Peyer's patch (tissue), 4 donors: ENCODE measurements around the gene GPR34. TPM values are rescaled to one million over a fixed set of nuclear protein-coding genes. Genes with fewer than 3 reads are reported as not detected.

ENCODE experiments used
- DNase-seq, 3 donors: peaks; one replicate each; pipeline ENCODE4 v3.0.0-alpha.2; 2017 to 2019
- H3K27ac ChIP-seq, 4 donors: fragments of 200-600 bp; sonication (generic); one replicate each; pipeline ENCODE4 v1.5.1; 2016 to 2019
- H3K27me3 ChIP-seq, 2 donors: fragments of 200-600 bp; sonication (generic); one replicate each; pipeline ENCODE4 v1.5.1; 2019
- H3K36me3 ChIP-seq, 3 donors: fragments of 200-600 bp; sonication (generic); one replicate each; pipeline ENCODE4 v1.5.1; 2016 to 2019
- H3K4me1 ChIP-seq, 4 donors: fragments of 200-600 bp; sonication (generic); one replicate each; pipeline ENCODE4 v1.5.1; 2016 to 2019
- H3K4me3 ChIP-seq, 4 donors: fragments of 200-600 bp; sonication (generic); 1 replicate in 3 of 4; 2 replicates in 1 of 4; pipeline ENCODE4 v1.5.1; 2016 to 2019; ENCODE audit warnings: mild to moderate bottlenecking in 1 of 4
- H3K9me3 ChIP-seq, 4 donors: fragments of 200-600 bp; sonication (generic); one replicate each; pipeline ENCODE4 v1.5.1; 2016 to 2019; ENCODE audit warnings: mild to moderate bottlenecking in 1 of 4
- CTCF ChIP-seq, 6 experiments: fragments of 450-650 bp in 4 of 6; fragments of 200-600 bp in 2 of 6; sonication (generic) in 1 of 6; IDR thresholded peaks; one replicate each; pipeline ENCODE4 v1.5.1; 2017 to 2019; ENCODE audit warnings: antibody characterized with exemption in 6 of 6, mild to moderate bottlenecking in 3 of 6, moderate library complexity in 1 of 6
- POLR2A ChIP-seq, 2 donors: fragments of 450-650 bp; IDR thresholded peaks; one replicate each; pipeline ENCODE4 v1.5.1; 2017; ENCODE audit warnings: antibody characterized with exemption in 2 of 2, mild to moderate bottlenecking in 2 of 2, moderate library complexity in 2 of 2
- total RNA-seq, 4 donors: library from RNA; depleted of rRNA; stranded (reverse); fragments of >200 nt; gene quantifications; one replicate each; pipeline ENCODE4 v1.1.0, GENCODE V29; 2016

The GPR34 gene
- total RNA-seq, 4 donors from 2014 or later = 1.5 to 21.5 (median 3.7) TPM

- Histone ChIP-seq H3K27me3 (no peaks in the 10 kb centered on the region), H3K4me1 (no peaks in the 10 kb centered on the region), H3K27ac (no peak overlapping the region), H3K36me3 (no peaks in the 10 kb centered on the region), H3K9me3 (no peaks in the 10 kb centered on the region), H3K4me3 (no peak overlapping the region)
- no peak for DNase-seq
- TF ChIP-seq CTCF (IDR thresholded peaks at IDR 0.05) (no peak), POLR2A (IDR thresholded peaks at IDR 0.05) (no peak)
These were observed 2.0 kb upstream of the GPR34 start for GRCh38 chrX:41686788-41687187.

GRCh38 chrX:41688156-41688555 lies 617 bp upstream of the GPR34 start:
- no peaks in the 10 kb centered on the region for H3K9me3 ChIP-seq
- H3K36me3 ChIP-seq = no peaks in the 10 kb centered on the region
- DNase-seq = no peak
- H3K4me1 ChIP-seq = no peaks in the 10 kb centered on the region
- H3K27ac ChIP-seq = no peak overlapping the region
- no peak overlapping the region for H3K4me3 ChIP-seq
- no peaks in the 10 kb centered on the region for H3K27me3 ChIP-seq
- TF ChIP-seq POLR2A (IDR thresholded peaks at IDR 0.05) = no peak
- TF ChIP-seq CTCF (IDR thresholded peaks at IDR 0.05) = no peak

- H3K27ac ChIP-seq = peak overlapping the region in 1 of 4 donors; percentile 12
- H3K36me3 ChIP-seq = no peaks in the 10 kb centered on the region
- peak overlapping the region in 1 of 4 donors; percentile 14 for H3K4me3 ChIP-seq
- TF ChIP-seq CTCF (IDR thresholded peaks at IDR 0.05) = no peak
- TF ChIP-seq POLR2A (IDR thresholded peaks at IDR 0.05) = no peak
- no peaks in the 10 kb centered on the region for H3K27me3 ChIP-seq
- H3K4me1 ChIP-seq = no peaks in the 10 kb centered on the region
- no peaks in the 10 kb centered on the region for H3K9me3 ChIP-seq
- no peak for DNase-seq
These were observed 938 bp downstream of the GPR34 start for GRCh38 chrX:41689711-41690110.

GRCh38 chrX:41692162-41692749 lies 3.5 kb downstream of the GPR34 start:
- Histone ChIP-seq H3K4me1 (no peaks in the 10 kb centered on the region), H3K9me3 (no peaks in the 10 kb centered on the region), H3K27me3 (no peaks in the 10 kb centered on the region), H3K36me3 (no peaks in the 10 kb centered on the region), H3K27ac (no peak overlapping the region), H3K4me3 (no peak overlapping the region)
- DNase-seq = no peak
- TF ChIP-seq POLR2A (IDR thresholded peaks at IDR 0.05) = no peak
- no peak for TF ChIP-seq CTCF (IDR thresholded peaks at IDR 0.05)

- Histone ChIP-seq H3K27me3 (no peaks in the 10 kb centered on the region), H3K4me1 (no peaks in the 10 kb centered on the region), H3K27ac (no peak overlapping the region), H3K36me3 (no peaks in the 10 kb centered on the region), H3K4me3 (no peak overlapping the region), H3K9me3 (no peaks in the 10 kb centered on the region)
- DNase-seq = no peak
- TF ChIP-seq POLR2A (IDR thresholded peaks at IDR 0.05) (no peak), CTCF (IDR thresholded peaks at IDR 0.05) (no peak)
These were observed 4.3 kb downstream of the GPR34 start for GRCh38 chrX:41693024-41693423.

GRCh38 chrX:41695426-41695825 lies 6.7 kb downstream of the GPR34 start:
- no peak for DNase-seq
- no peaks in the 10 kb centered on the region for H3K9me3 ChIP-seq
- no peaks in the 10 kb centered on the region for H3K36me3 ChIP-seq

More at GRCh38 chrX:41695426-41695825, 6.7 kb downstream of the GPR34 start:
- TF ChIP-seq CTCF (IDR thresholded peaks at IDR 0.05) (no peak), POLR2A (IDR thresholded peaks at IDR 0.05) (no peak)
- Histone ChIP-seq H3K4me3 (no peak overlapping the region), H3K27ac (no peak overlapping the region), H3K4me1 (no peaks in the 10 kb centered on the region), H3K27me3 (no peaks in the 10 kb centered on the region)
